Liver (tissue), 9 donors: Measurements from ENCODE around the gene ZNF2. TPM values are rescaled to one million over a fixed set of nuclear protein-coding genes. Genes with fewer than 3 reads are reported as not detected.

Source experiments
- DNase-seq: peaks from one replicate; pipeline ENCODE4 v3.0.0-alpha.2; 2017; ENCODE audit warnings: low spot score
- H3K27ac ChIP-seq, 2 donors: one replicate each; pipeline ENCODE4 v1.7.0; 2013; ENCODE audit warnings: inconsistent platforms in 2 of 2, low read length in 2 of 2, control low read depth in 1 of 2, low read depth in 1 of 2, mild to moderate bottlenecking in 1 of 2
- H3K27me3 ChIP-seq, 4 donors: one replicate each; pipeline versions ENCODE4 v1.6.1 to v1.7.0; 2013; ENCODE audit warnings: low read length in 3 of 4, inconsistent platforms in 1 of 4, mild to moderate bottlenecking in 1 of 4, moderate library complexity in 1 of 4; ENCODE audit not compliant: control insufficient read depth in 4 of 4, insufficient read depth in 4 of 4
- H3K36me3 ChIP-seq, 4 donors: one replicate each; pipeline versions ENCODE4 v1.6.1 to v1.7.0; 2013; ENCODE audit warnings: low read length in 3 of 4, mild to moderate bottlenecking in 3 of 4, low read depth in 1 of 4, moderate library complexity in 1 of 4; ENCODE audit not compliant: control insufficient read depth in 4 of 4, insufficient read depth in 3 of 4
- H3K4me1 ChIP-seq, 4 donors: one replicate each; pipeline versions ENCODE4 v1.6.1 to v1.7.0; 2013; ENCODE audit warnings: low read length in 3 of 4, mild to moderate bottlenecking in 3 of 4, moderate library complexity in 1 of 4; ENCODE audit not compliant: control insufficient read depth in 4 of 4, insufficient read depth in 4 of 4
- H3K4me3 ChIP-seq, 3 donors: one replicate each; pipeline versions ENCODE4 v1.6.1 to v1.7.0; 2013; ENCODE audit warnings: low read length in 3 of 3, control low read depth in 1 of 3, low read depth in 1 of 3, mild to moderate bottlenecking in 1 of 3
- H3K9ac ChIP-seq, 2 donors: one replicate each; pipeline ENCODE4 v1.7.0; 2013; ENCODE audit warnings: low read length in 2 of 2, mild to moderate bottlenecking in 2 of 2, moderate library complexity in 2 of 2, control low read depth in 1 of 2, low read depth in 1 of 2
- H3K9me3 ChIP-seq, 4 donors: one replicate each; pipeline versions ENCODE4 v1.6.1 to v1.7.0; 2013; ENCODE audit warnings: low read length in 3 of 4; ENCODE audit not compliant: control insufficient read depth in 4 of 4
- ATF3 ChIP-seq: IDR thresholded peaks from 2 replicates; pipeline ENCODE4 v1.6.1; 2016; ENCODE audit warnings: antibody characterized with exemption
- CTCF ChIP-seq: fragments of 150-350 bp; IDR thresholded peaks from 2 replicates; pipeline ENCODE4 v1.5.1; 2017; ENCODE audit warnings: improper control_type of control experiment, low read depth, low read length; ENCODE audit not compliant: missing input control
- EGR1 ChIP-seq, 2 donors: IDR thresholded peaks; 2 replicates each; pipeline ENCODE4 v1.6.1; 2016 to 2018; ENCODE audit warnings: antibody characterized with exemption in 2 of 2, low read depth in 2 of 2
- FOXA1 ChIP-seq: IDR thresholded peaks from 2 replicates; pipeline ENCODE4 v1.6.1; 2016; ENCODE audit warnings: antibody characterized with exemption
- FOXA2 ChIP-seq: IDR thresholded peaks from 2 replicates; pipeline ENCODE4 v1.6.1; 2016; ENCODE audit warnings: antibody characterized with exemption
- GABPA ChIP-seq, 2 donors: IDR thresholded peaks in 1 of 2; conservative IDR thresholded peaks in 1 of 2; 2 replicates each; pipeline ENCODE4 v1.6.1; 2016; ENCODE audit warnings: antibody characterized with exemption in 2 of 2, mild to moderate bottlenecking in 1 of 2, moderate library complexity in 1 of 2
- HNF4A ChIP-seq, 2 donors: conservative IDR thresholded peaks; 2 replicates each; pipeline ENCODE4 v1.6.1; 2016; ENCODE audit warnings: antibody characterized with exemption in 2 of 2, mild to moderate bottlenecking in 2 of 2
- HNF4G ChIP-seq: IDR thresholded peaks from 2 replicates; pipeline ENCODE4 v1.6.1; 2016; ENCODE audit warnings: antibody characterized with exemption
- JUND ChIP-seq, 2 donors: IDR thresholded peaks; 2 replicates each; pipeline ENCODE4 v1.6.1; 2016; ENCODE audit warnings: antibody characterized with exemption in 2 of 2
- MAX ChIP-seq: IDR thresholded peaks from 2 replicates; pipeline ENCODE4 v1.6.1; 2016; ENCODE audit warnings: antibody characterized with exemption
- NR2F2 ChIP-seq: IDR thresholded peaks from 2 replicates; pipeline ENCODE4 v1.6.1; 2016; ENCODE audit warnings: antibody characterized with exemption
- RAD21 ChIP-seq, 2 donors: IDR thresholded peaks; 2 replicates each; pipeline ENCODE4 v1.6.1; 2016; ENCODE audit warnings: antibody characterized with exemption in 2 of 2, mild to moderate bottlenecking in 2 of 2
- REST ChIP-seq: IDR thresholded peaks from 2 replicates; pipeline ENCODE4 v1.6.1; 2016; ENCODE audit warnings: antibody characterized with exemption, mild to moderate bottlenecking
- RXRA ChIP-seq, 2 donors: IDR thresholded peaks; 2 replicates each; pipeline ENCODE4 v1.6.1; 2017 to 2018; ENCODE audit warnings: antibody characterized with exemption in 2 of 2, mild to moderate bottlenecking in 1 of 2
- SP1 ChIP-seq: IDR thresholded peaks from 2 replicates; pipeline ENCODE4 v1.6.1; 2018; ENCODE audit warnings: antibody characterized with exemption, mild to moderate bottlenecking
- TAF1 ChIP-seq: conservative IDR thresholded peaks from 2 replicates; pipeline ENCODE4 v1.6.1; 2016; ENCODE audit warnings: antibody characterized with exemption, mild to moderate bottlenecking
- YY1 ChIP-seq: IDR thresholded peaks from 2 replicates; pipeline ENCODE4 v1.6.1; 2016; ENCODE audit warnings: antibody characterized with exemption, mild to moderate bottlenecking
- ZBTB33 ChIP-seq: IDR thresholded peaks from 2 replicates; pipeline ENCODE4 v1.6.1; 2016; ENCODE audit warnings: antibody characterized with exemption
- WGBS: extraction: QIAGEN DNeasy Blood & Tissue Kit; methylation state at CpG from one replicate; pipeline ENCODE4 v1.1.7; 2013; 5-methylcytosine and 5-hydroxymethylcytosine counted together
- polyA plus RNA-seq, 2 donors: library from polyadenylated mRNA; stranded (reverse) in 1 of 2; unstranded in 1 of 2; fragments of 200-250 nt in 1 of 2; fragments of >200 nt in 1 of 2; fragmentation: Nextera tagmentation in 1 of 2; extraction: Ambion mirVana in 1 of 2; gene quantifications; one replicate each; pipeline versions ENCODE4 v1.2.1 to v1.2.3, GENCODE V29; 2013 to 2015
- total RNA-seq, 2 donors: library from RNA; depleted of rRNA; stranded (reverse); fragments of >200 nt; gene quantifications; one replicate each; pipeline ENCODE4 v1.2.3, GENCODE V29; 2014
- donor health status: healthy.
- donor health status: healthy.
- donor health status: healthy.
- donor health status: healthy.
- donor health status: healthy.

The ZNF2 gene
- total and polyA plus RNA-seq, 4 donors: 1.0 to 3.0 (median 1.8) TPM

GRCh38 chr2:95122197-95122551 lies 43.4 kb upstream of the ZNF2 start:
- WGBS: 29% methylated on average over 5 of the region's 5 CpGs
- no peak for TF ChIP-seq YY1
- no peak for TF ChIP-seq CTCF
- no peak for TF ChIP-seq EGR1 (IDR thresholded peaks at IDR 0.05; ENCODE audit: low read depth in 2 of 2)
- no peak for TF ChIP-seq REST
- TF ChIP-seq GABPA (IDR thresholded peaks at IDR 0.05 in 1 of 2, conservative IDR thresholded peaks at IDR 0.05 in 1 of 2): no peak
- no peak for TF ChIP-seq NR2F2
- no peak for TF ChIP-seq FOXA1
- TF ChIP-seq ATF3: no peak
- no peak for TF ChIP-seq FOXA2
- no peak for TF ChIP-seq ZBTB33
- TF ChIP-seq RXRA (IDR thresholded peaks at IDR 0.05): no peak
- TF ChIP-seq HNF4G: no peak
- TF ChIP-seq TAF1: no peak
- no peak for TF ChIP-seq SP1
- TF ChIP-seq JUND (IDR thresholded peaks at IDR 0.05): no peak
- TF ChIP-seq HNF4A (conservative IDR thresholded peaks at IDR 0.05): no peak
- no peak for TF ChIP-seq MAX
- TF ChIP-seq RAD21 (IDR thresholded peaks at IDR 0.05): no peak

More at GRCh38 chr2:95122197-95122551, 43.4 kb upstream of the ZNF2 start:
- no peaks in the 10 kb centered on the region for H3K36me3 ChIP-seq
- H3K4me1 ChIP-seq: peaks cover 5 to 22% (median 15%) of the 10 kb centered on the region in 4 donors
- H3K9ac ChIP-seq: no peak overlapping the region
- no peaks in the 10 kb centered on the region for H3K27me3 ChIP-seq
- no peak for DNase-seq
- H3K27ac ChIP-seq: peak overlapping the region; percentile 95 to 96
- peak overlapping the region; percentile 91 to 98 (median 93) for H3K4me3 ChIP-seq
- no peaks in the 10 kb centered on the region for H3K9me3 ChIP-seq
